ENCODE measurements around the gene C7orf57.

Gene C7orf57

GRCh38 chr7:48108959-48109847 lies 73.9 kb downstream of the C7orf57 start:
- no peak for DNase-seq (ENCODE audit: low read depth in 1 of 2, low spot score in 1 of 2)

- peak; percentile 77 to 93 for DNase-seq (ENCODE audit: low read depth in 1 of 2, low spot score in 1 of 2)
Measured at GRCh38 chr7:48109848-48110663, 74.7 kb downstream of the C7orf57 start.

- no peak for DNase-seq (ENCODE audit: low read depth in 1 of 2, low spot score in 1 of 2)
Measured at GRCh38 chr7:48110868-48111267, 75.5 kb downstream of the C7orf57 start.

All from activated T-helper 1 cell treated with anti-CD3 and anti-CD28 coated beads, Interleukin-2, amount 50 U/mL, for 16 hours (primary cell).